Smooth muscle cell (in vitro differentiated cells): ENCODE measurements around the gene SHOX. TPM values are rescaled to one million over a fixed set of nuclear protein-coding genes. Genes with fewer than 3 reads are reported as not detected.

ENCODE experiments used
- DNase-seq: peaks from one replicate; lab custom pipeline; 2025; ENCODE audit not compliant: unreplicated experiment; lab: John Stamatoyannopoulos, UW
- H2AFZ ChIP-seq: fragments of 200-600 bp; sonication (generic); 2 replicates; pipeline ENCODE4 v1.6.0; 2016; ENCODE audit warnings: antibody characterized with exemption, low read depth, mild to moderate bottlenecking
- H3F3A ChIP-seq: fragments of 200-600 bp; sonication (generic); 2 replicates; pipeline ENCODE4 v1.6.0; 2017; ENCODE audit warnings: antibody characterized with exemption, low read depth
- H3K27ac ChIP-seq: fragments of 200-600 bp; sonication (generic); 2 replicates; pipeline ENCODE4 v1.5.1; 2016; ENCODE audit warnings: low read depth, mild to moderate bottlenecking
- H3K27me3 ChIP-seq: fragments of 200-600 bp; sonication (generic); 2 replicates; pipeline ENCODE4 v1.6.1; 2016; ENCODE audit warnings: low read depth, mild to moderate bottlenecking
- H3K36me3 ChIP-seq: fragments of 200-600 bp; sonication (generic); 2 replicates; pipeline ENCODE4 v1.5.1; 2016; ENCODE audit warnings: low read depth
- H3K4me1 ChIP-seq: fragments of 200-600 bp; sonication (generic); 2 replicates; pipeline ENCODE4 v1.5.1; 2016; ENCODE audit warnings: low read depth
- H3K4me2 ChIP-seq: fragments of 200-600 bp; sonication (generic); 2 replicates; pipeline ENCODE4 v1.6.0; 2016; ENCODE audit warnings: mild to moderate bottlenecking
- H3K4me3 ChIP-seq: fragments of 200-600 bp; sonication (generic); 2 replicates; pipeline ENCODE4 v1.5.1; 2016; ENCODE audit warnings: mild to moderate bottlenecking
- H3K79me2 ChIP-seq: fragments of 200-600 bp; sonication (generic); 2 replicates; pipeline ENCODE4 v1.6.0; 2016; ENCODE audit warnings: low read depth, mild to moderate bottlenecking
- H3K9ac ChIP-seq: fragments of 200-600 bp; sonication (generic); 2 replicates; pipeline ENCODE4 v1.6.0; 2016; ENCODE audit warnings: low read depth
- H3K9me3 ChIP-seq: fragments of 200-600 bp; sonication (generic); replicated peaks from 2 replicates; pipeline ENCODE4 v1.5.1; 2016; ENCODE audit warnings: low read depth
- H4K20me1 ChIP-seq: fragments of 200-600 bp; sonication (generic); 2 replicates; pipeline ENCODE4 v1.6.0; 2016; ENCODE audit warnings: low read depth
- WGBS: methylation state at CpG from one replicate; pipeline ENCODE4 v1.1.7; 2016; ENCODE audit warnings: low lambda C conversion rate; 5-methylcytosine and 5-hydroxymethylcytosine counted together
- polyA plus RNA-seq: library from polyadenylated mRNA; unstranded; fragments of >200 nt; fragmentation: Nextera tagmentation; extraction: Ambion mirVana; gene quantifications from 2 replicates; pipeline ENCODE4 v1.2.1, GENCODE V29; 2016
- total RNA-seq: library from RNA; depleted of rRNA; stranded (reverse); fragments of >200 nt; gene quantifications from 2 replicates; pipeline ENCODE4 v1.2.3, GENCODE V29; 2014
- TF ChIP-seq, protein P1 (sequence below): fragments of 200-600 bp; sonication (generic); IDR thresholded peaks from 2 replicates; pipeline ENCODE4 v1.5.1; 2017; ENCODE audit warnings: borderline replicate concordance, mild to moderate bottlenecking, antibody characterized with exemption; ENCODE audit not compliant: insufficient read depth, poor library complexity, severe bottlenecking

The SHOX gene
- total and polyA plus RNA-seq, 2 experiments from 2014 or later = not detected

DNA sequence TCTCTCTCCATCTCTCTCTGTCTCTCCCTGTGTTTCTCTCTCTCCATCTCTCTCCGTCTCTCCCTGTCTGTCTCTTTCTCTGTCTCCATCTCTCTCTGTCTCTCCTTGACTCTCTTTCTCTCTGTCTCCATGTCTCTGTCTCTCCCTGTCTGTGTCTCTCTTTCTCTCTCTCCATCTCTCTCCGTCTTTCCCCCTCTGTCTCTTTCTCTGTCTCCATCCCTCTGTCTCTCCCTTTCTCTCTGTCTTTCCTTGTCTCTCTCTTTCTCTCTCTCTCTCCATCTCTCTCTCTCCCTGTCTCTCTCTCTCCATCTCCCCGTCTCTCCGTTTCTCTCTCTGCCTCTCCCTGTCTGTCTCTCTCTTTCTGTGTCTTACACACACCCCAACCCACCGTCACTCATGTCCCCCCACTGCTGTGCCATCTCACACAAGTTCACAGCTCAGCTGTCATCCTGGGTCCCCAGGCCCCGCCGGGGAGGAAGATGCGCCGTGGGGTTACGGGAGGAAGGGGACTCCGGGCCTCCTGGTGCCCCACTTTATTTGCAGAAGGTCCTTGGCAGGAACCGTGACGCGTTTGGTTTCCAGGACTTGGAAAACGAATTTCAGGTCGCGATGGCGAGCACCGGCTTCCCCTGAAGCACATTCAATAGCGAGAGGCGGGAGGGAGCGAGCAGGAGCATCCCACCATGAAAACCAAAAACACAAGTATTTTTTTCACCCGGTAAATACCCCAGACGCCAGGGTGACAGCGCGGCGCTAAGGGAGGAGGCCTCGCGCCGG lies 1.2 kb upstream of the SHOX start:
- Histone ChIP-seq H3F3A (no peaks in the 10 kb centered on the region), H3K27me3 (peaks cover 89% of the 10 kb centered on the region), H3K27ac (no peak overlapping the region), H3K79me2 (no peaks in the 10 kb centered on the region), H3K9ac (no peak overlapping the region), H3K4me2 (no peak overlapping the region), H4K20me1 (no peaks in the 10 kb centered on the region), H3K4me3 (no peak overlapping the region), H3K36me3 (no peaks in the 10 kb centered on the region), H3K9me3 (no peaks in the 10 kb centered on the region), H2AFZ (no peak overlapping the region), H3K4me1 (no peaks in the 10 kb centered on the region)
- 11% methylated on average over 30 of the region's 30 CpGs for WGBS
- DNase-seq = no peak
- TF ChIP-seq, protein P1, sequence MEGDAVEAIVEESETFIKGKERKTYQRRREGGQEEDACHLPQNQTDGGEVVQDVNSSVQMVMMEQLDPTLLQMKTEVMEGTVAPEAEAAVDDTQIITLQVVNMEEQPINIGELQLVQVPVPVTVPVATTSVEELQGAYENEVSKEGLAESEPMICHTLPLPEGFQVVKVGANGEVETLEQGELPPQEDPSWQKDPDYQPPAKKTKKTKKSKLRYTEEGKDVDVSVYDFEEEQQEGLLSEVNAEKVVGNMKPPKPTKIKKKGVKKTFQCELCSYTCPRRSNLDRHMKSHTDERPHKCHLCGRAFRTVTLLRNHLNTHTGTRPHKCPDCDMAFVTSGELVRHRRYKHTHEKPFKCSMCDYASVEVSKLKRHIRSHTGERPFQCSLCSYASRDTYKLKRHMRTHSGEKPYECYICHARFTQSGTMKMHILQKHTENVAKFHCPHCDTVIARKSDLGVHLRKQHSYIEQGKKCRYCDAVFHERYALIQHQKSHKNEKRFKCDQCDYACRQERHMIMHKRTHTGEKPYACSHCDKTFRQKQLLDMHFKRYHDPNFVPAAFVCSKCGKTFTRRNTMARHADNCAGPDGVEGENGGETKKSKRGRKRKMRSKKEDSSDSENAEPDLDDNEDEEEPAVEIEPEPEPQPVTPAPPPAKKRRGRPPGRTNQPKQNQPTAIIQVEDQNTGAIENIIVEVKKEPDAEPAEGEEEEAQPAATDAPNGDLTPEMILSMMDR = no peak

DNA sequence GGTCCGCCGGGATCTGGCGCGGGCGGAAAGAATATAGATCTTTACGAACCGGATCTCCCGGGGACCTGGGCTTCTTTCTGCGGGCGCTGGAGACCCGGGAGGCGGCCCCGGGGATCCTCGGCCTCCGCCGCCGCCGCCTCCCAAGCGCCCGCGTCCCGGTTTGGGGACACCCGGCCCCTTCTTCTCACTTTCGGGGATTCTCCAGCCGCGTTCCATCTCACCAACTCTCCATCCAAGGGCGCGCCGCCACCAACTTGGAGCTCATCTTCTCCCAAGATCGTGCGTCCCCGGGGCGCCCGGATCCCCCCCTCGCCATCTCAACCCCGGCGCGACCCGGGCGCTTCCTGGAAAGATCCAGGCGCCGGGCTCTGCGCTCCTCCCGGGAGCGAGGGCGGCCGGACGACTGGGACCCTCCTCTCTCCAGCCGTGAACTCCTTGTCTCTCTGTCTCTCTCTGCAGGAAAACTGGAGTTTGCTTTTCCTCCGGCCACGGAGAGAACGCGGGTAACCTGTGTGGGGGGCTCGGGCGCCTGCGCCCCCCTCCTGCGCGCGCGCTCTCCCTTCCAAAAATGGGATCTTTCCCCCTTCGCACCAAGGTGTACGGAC lies 482 bp upstream of the SHOX start:
- H3K36me3 ChIP-seq = no peaks in the 10 kb centered on the region
- H3K27me3 ChIP-seq = peaks cover 89% of the 10 kb centered on the region
- H3K4me2 ChIP-seq = no peak overlapping the region
- H3K4me1 ChIP-seq = no peaks in the 10 kb centered on the region
- WGBS = 3% methylated on average over 60 of the region's 62 CpGs
- TF ChIP-seq, protein P1 = no peak
- no peaks in the 10 kb centered on the region for H3F3A ChIP-seq
- no peak overlapping the region for H3K27ac ChIP-seq
- H4K20me1 ChIP-seq = no peaks in the 10 kb centered on the region
- H3K9ac ChIP-seq = no peak overlapping the region
- no peaks in the 10 kb centered on the region for H3K79me2 ChIP-seq
- H3K4me3 ChIP-seq = no peak overlapping the region
- H2AFZ ChIP-seq = no peak overlapping the region
- H3K9me3 ChIP-seq = no peaks in the 10 kb centered on the region
- no peak for DNase-seq

DNA sequence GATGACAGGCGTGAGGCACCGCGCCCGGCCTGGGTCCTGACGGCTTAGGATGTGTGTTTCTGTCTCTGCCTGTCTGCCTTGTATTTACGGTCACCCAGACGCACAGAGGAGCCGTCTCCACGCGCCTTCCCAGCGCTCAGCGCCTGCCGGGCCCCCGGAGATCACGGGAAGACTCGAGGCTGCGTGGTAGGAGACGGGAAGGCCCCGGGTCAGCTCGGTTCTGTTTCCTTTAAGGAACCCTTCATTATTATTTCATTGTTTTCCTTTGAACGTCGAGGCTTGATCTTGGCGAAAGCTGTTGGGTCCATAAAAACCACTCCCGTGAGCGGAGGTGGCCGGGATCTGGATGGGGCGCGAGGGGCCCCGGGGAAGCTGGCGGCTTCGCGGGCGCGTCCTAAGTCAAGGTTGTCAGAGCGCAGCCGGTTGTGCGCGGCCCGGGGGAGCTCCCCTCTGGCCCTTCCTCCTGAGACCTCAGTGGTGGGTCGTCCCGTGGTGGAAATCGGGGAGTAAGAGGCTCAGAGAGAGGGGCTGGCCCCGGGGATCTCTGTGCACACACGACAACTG lies 1.3 kb downstream of the SHOX start:
- Histone ChIP-seq H3K27ac (no peak overlapping the region), H3K79me2 (no peaks in the 10 kb centered on the region), H3K4me2 (no peak overlapping the region), H3F3A (no peaks in the 10 kb centered on the region), H2AFZ (no peak overlapping the region), H3K4me1 (no peaks in the 10 kb centered on the region), H3K4me3 (no peak overlapping the region), H3K36me3 (no peaks in the 10 kb centered on the region), H3K27me3 (peaks cover 91% of the 10 kb centered on the region), H3K9ac (no peak overlapping the region), H4K20me1 (no peaks in the 10 kb centered on the region), H3K9me3 (no peaks in the 10 kb centered on the region)
- WGBS = 3% methylated on average over 41 of the region's 44 CpGs
- DNase-seq = no peak
- TF ChIP-seq, protein P1 = no peak
